ENCODE measurements around the gene CCDC170. TPM values are rescaled to one million over a fixed set of nuclear protein-coding genes. Genes with fewer than 3 reads are reported as not detected.

Gene CCDC170
- total RNA-seq, 1 donor from 2014 or later: 0.14 TPM

DNA sequence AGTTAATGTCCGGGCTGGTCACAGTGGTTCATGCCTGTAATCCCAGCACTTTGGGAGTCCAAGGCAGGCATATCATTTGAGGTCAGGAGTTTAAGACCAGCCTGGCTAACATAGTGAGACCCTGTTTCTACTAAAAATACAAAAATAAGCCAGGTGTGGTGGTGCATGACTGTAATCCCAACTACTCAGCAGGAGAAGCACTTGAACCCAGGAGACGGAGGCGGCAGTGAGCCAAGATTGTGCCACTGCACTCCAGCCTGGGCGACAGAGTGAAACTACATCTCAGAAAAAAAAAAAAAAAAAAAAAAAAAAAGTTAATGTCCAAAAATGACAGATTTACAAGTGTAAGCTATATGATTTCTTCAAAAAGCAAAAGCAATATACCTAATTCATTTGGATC, 124.9 kb downstream of the CCDC170 start:
- Histone ChIP-seq H3K79me2 (ENCODE audit: insufficient read depth, low read length) (no peaks in the 10 kb centered on the region), H3K27ac (ENCODE audit: low read depth, low read length) (no peak overlapping the region), H3K9me3 (ENCODE audit: insufficient read depth, low read depth, low read length) (no peaks in the 10 kb centered on the region), H3K27me3 (ENCODE audit: insufficient read depth, low read length) (no peaks in the 10 kb centered on the region), H4K20me1 (ENCODE audit: insufficient read depth, low read length) (no peaks in the 10 kb centered on the region), H3K9ac (ENCODE audit: low read length) (no peak overlapping the region), H3K4me2 (ENCODE audit: low read length) (no peak overlapping the region), H2AFZ (ENCODE audit: low read depth, low read length) (no peak overlapping the region), H3K36me3 (ENCODE audit: insufficient read depth, low read length) (no peaks in the 10 kb centered on the region), H3K4me1 (ENCODE audit: insufficient read depth, low read length) (no peaks in the 10 kb centered on the region), H3K4me3 (ENCODE audit: insufficient read depth, low read depth, low read length) (no peak overlapping the region)
- H3K36me3 Mint-ChIP-seq (ENCODE audit: low read depth, unreplicated experiment): no peaks in the 10 kb centered on the region
- no peak overlapping the region for H3K27ac Mint-ChIP-seq (ENCODE audit: unreplicated experiment)
- no peak for TF ChIP-seq EZH2 (IDR thresholded peaks at IDR 0.05; ENCODE audit: insufficient read depth, low read length)
- TF ChIP-seq, protein P1, sequence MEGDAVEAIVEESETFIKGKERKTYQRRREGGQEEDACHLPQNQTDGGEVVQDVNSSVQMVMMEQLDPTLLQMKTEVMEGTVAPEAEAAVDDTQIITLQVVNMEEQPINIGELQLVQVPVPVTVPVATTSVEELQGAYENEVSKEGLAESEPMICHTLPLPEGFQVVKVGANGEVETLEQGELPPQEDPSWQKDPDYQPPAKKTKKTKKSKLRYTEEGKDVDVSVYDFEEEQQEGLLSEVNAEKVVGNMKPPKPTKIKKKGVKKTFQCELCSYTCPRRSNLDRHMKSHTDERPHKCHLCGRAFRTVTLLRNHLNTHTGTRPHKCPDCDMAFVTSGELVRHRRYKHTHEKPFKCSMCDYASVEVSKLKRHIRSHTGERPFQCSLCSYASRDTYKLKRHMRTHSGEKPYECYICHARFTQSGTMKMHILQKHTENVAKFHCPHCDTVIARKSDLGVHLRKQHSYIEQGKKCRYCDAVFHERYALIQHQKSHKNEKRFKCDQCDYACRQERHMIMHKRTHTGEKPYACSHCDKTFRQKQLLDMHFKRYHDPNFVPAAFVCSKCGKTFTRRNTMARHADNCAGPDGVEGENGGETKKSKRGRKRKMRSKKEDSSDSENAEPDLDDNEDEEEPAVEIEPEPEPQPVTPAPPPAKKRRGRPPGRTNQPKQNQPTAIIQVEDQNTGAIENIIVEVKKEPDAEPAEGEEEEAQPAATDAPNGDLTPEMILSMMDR (IDR thresholded peaks at IDR 0.05; ENCODE audit: insufficient read depth, low read depth, low read length): no peak
- no peaks in the 10 kb centered on the region for H3K27me3 Mint-ChIP-seq (ENCODE audit: low read depth, unreplicated experiment)
- no peak overlapping the region for H3K4me3 Mint-ChIP-seq (ENCODE audit: unreplicated experiment)
- FAIRE-seq (no peak), DNase-seq (ENCODE audit: low read depth) (no peak)
- no peaks in the 10 kb centered on the region for H3K4me1 Mint-ChIP-seq (ENCODE audit: low read depth, unreplicated experiment)
- no peaks in the 10 kb centered on the region for H3K9me3 Mint-ChIP-seq (ENCODE audit: unreplicated experiment)

DNA sequence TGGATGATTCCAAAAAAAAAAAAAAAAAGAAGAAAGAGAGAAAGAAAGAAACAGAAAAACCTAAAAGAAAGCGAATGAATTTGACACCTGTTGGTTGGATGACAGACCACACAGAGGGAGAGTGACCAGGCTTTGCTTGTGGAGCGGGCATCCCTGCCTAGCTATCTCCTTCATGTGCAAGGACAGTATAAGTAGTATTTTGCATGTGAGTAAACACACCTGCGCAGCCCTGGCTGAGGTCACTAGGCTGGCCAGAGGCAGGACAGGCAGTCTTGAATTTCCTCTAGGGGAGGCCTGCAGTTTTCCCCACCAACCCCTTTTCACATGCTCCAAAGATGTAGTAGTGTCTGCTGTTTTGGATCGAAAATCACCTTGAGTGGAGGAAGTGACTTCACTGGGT, 126.4 kb downstream of the CCDC170 start:
- no peak overlapping the region for H3K4me3 ChIP-seq (ENCODE audit: insufficient read depth, low read depth, low read length)
- Mint-ChIP-seq H3K27ac (ENCODE audit: unreplicated experiment) (no peak overlapping the region), H3K4me1 (ENCODE audit: low read depth, unreplicated experiment) (no peaks in the 10 kb centered on the region), H3K9me3 (ENCODE audit: unreplicated experiment) (no peaks in the 10 kb centered on the region), H3K4me3 (ENCODE audit: unreplicated experiment) (no peak overlapping the region), H3K27me3 (ENCODE audit: low read depth, unreplicated experiment) (no peaks in the 10 kb centered on the region), H3K36me3 (ENCODE audit: low read depth, unreplicated experiment) (no peaks in the 10 kb centered on the region)
- H3K9me3 ChIP-seq (ENCODE audit: insufficient read depth, low read depth, low read length): no peaks in the 10 kb centered on the region
- H4K20me1 ChIP-seq (ENCODE audit: insufficient read depth, low read length): no peaks in the 10 kb centered on the region
- no peak for TF ChIP-seq EZH2 (IDR thresholded peaks at IDR 0.05; ENCODE audit: insufficient read depth, low read length)
- TF ChIP-seq, protein P1 (IDR thresholded peaks at IDR 0.05; ENCODE audit: insufficient read depth, low read depth, low read length): no peak
- H3K4me1 ChIP-seq (ENCODE audit: insufficient read depth, low read length): no peaks in the 10 kb centered on the region
- no peak overlapping the region for H3K27ac ChIP-seq (ENCODE audit: low read depth, low read length)
- H3K9ac ChIP-seq (ENCODE audit: low read length): no peak overlapping the region
- no peaks in the 10 kb centered on the region for H3K36me3 ChIP-seq (ENCODE audit: insufficient read depth, low read length)
- DNase-seq (ENCODE audit: low read depth): no peak
- no peak overlapping the region for H2AFZ ChIP-seq (ENCODE audit: low read depth, low read length)
- H3K79me2 ChIP-seq (ENCODE audit: insufficient read depth, low read length): no peaks in the 10 kb centered on the region
- no peak for FAIRE-seq
- H3K27me3 ChIP-seq (ENCODE audit: insufficient read depth, low read length): no peaks in the 10 kb centered on the region
- no peak overlapping the region for H3K4me2 ChIP-seq (ENCODE audit: low read length)

DNA sequence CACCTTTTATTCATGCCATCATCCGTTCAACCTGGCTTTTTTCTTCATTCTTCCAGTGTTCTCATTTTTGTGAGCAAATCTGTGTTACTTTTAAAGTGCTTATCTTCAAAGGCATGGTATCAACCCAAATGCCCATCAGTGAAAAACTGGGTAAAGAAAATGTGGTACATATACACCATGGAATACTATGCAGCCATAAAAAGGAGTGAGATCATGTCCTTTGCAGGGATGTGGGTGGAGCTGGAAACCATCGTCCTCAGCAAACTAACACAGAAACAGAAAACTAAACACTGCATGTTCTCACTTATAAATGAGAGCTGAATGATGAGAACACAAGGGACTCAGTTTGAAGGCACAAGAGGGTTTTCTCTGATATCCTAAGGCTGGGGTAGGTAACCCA, 130.3 kb downstream of the CCDC170 start:
- Histone ChIP-seq H3K36me3 (ENCODE audit: insufficient read depth, low read length) (no peaks in the 10 kb centered on the region), H3K4me2 (ENCODE audit: low read length) (no peak overlapping the region), H3K9me3 (ENCODE audit: insufficient read depth, low read depth, low read length) (no peaks in the 10 kb centered on the region), H3K4me1 (ENCODE audit: insufficient read depth, low read length) (peaks cover 5% of the 10 kb centered on the region), H3K4me3 (ENCODE audit: insufficient read depth, low read depth, low read length) (no peak overlapping the region), H2AFZ (ENCODE audit: low read depth, low read length) (no peak overlapping the region), H3K27me3 (ENCODE audit: insufficient read depth, low read length) (no peaks in the 10 kb centered on the region), H3K79me2 (ENCODE audit: insufficient read depth, low read length) (no peaks in the 10 kb centered on the region), H3K27ac (ENCODE audit: low read depth, low read length) (no peak overlapping the region), H3K9ac (ENCODE audit: low read length) (no peak overlapping the region), H4K20me1 (ENCODE audit: insufficient read depth, low read length) (no peaks in the 10 kb centered on the region)
- no peaks in the 10 kb centered on the region for H3K36me3 Mint-ChIP-seq (ENCODE audit: low read depth, unreplicated experiment)
- H3K4me1 Mint-ChIP-seq (ENCODE audit: low read depth, unreplicated experiment): peaks cover 13% of the 10 kb centered on the region
- DNase-seq (ENCODE audit: low read depth) (no peak), FAIRE-seq (no peak)
- TF ChIP-seq, protein P1 (IDR thresholded peaks at IDR 0.05; ENCODE audit: insufficient read depth, low read depth, low read length): no peak
- no peak for TF ChIP-seq EZH2 (IDR thresholded peaks at IDR 0.05; ENCODE audit: insufficient read depth, low read length)
- H3K4me3 Mint-ChIP-seq (ENCODE audit: unreplicated experiment): no peak overlapping the region
- no peaks in the 10 kb centered on the region for H3K9me3 Mint-ChIP-seq (ENCODE audit: unreplicated experiment)
- peaks cover 2% of the 10 kb centered on the region for H3K27me3 Mint-ChIP-seq (ENCODE audit: low read depth, unreplicated experiment)
- no peak overlapping the region for H3K27ac Mint-ChIP-seq (ENCODE audit: unreplicated experiment)
